Keratinocyte (primary cell): ENCODE measurements around the gene IRX4. TPM values are rescaled to one million over a fixed set of nuclear protein-coding genes. Genes with fewer than 3 reads are reported as not detected.

ENCODE experiments used
- DNase-seq: peaks from one replicate; pipeline ENCODE4 v3.0.0-alpha.2; 2011; ENCODE audit warnings: low read depth, missing footprints, low spot score
- FAIRE-seq: peaks from 2 replicates; lab custom pipeline; 2011; peaks lifted over from hg19 to GRCh38; lab: Jason Lieb, UNC
- H2AFZ ChIP-seq: 2 replicates; pipeline ENCODE4 v1.6.0; 2012; ENCODE audit warnings: low read length, control low read depth, inconsistent platforms; ENCODE audit not compliant: control insufficient read depth
- H3K27ac ChIP-seq: 2 replicates; pipeline ENCODE4 v1.5.1; 2011; ENCODE audit warnings: low read length; ENCODE audit not compliant: control insufficient read depth, insufficient read depth
- H3K27me3 ChIP-seq: 3 replicates; pipeline ENCODE4 v1.6.0; 2011; ENCODE audit warnings: low read length; ENCODE audit not compliant: control insufficient read depth, insufficient read depth; ENCODE audit errors: extremely low read depth
- H3K36me3 ChIP-seq, 2 experiments: 2 replicates in 1 of 2; 3 replicates in 1 of 2; pipeline ENCODE4 v1.5.1; 2011; ENCODE audit warnings: low read length in 2 of 2, mild to moderate bottlenecking in 1 of 2; ENCODE audit not compliant: control insufficient read depth in 2 of 2, insufficient read depth in 2 of 2; ENCODE audit errors: extremely low read depth in 1 of 2
- H3K4me1 ChIP-seq: 3 replicates; pipeline ENCODE4 v1.5.1; 2011; ENCODE audit warnings: low read length; ENCODE audit not compliant: control insufficient read depth, insufficient read depth; ENCODE audit errors: extremely low read depth
- H3K4me2 ChIP-seq: 3 replicates; pipeline ENCODE4 v1.6.0; 2011; ENCODE audit warnings: low read depth, low read length; ENCODE audit not compliant: control insufficient read depth, insufficient read depth; ENCODE audit errors: extremely low read depth
- H3K4me3 ChIP-seq, 3 experiments: fragments of 200-600 bp in 1 of 3; sonication (generic) in 1 of 3; 2 replicates in 2 of 3; 3 replicates in 1 of 3; pipeline ENCODE4 v1.5.1; 2011 to 2016; ENCODE audit warnings: low read length in 3 of 3, mild to moderate bottlenecking in 3 of 3, control low read depth in 2 of 3, inconsistent platforms in 1 of 3, low read depth in 1 of 3, mixed read lengths in 1 of 3, mixed run types in 1 of 3, moderate library complexity in 1 of 3; ENCODE audit not compliant: control insufficient read depth in 2 of 3, insufficient read depth in 2 of 3; ENCODE audit errors: extremely low read depth in 1 of 3
- H3K79me2 ChIP-seq: 2 replicates; pipeline ENCODE4 v1.6.0; 2012; ENCODE audit warnings: low read length; ENCODE audit not compliant: control insufficient read depth, insufficient read depth
- H3K9ac ChIP-seq: 3 replicates; pipeline ENCODE4 v1.6.0; 2011; ENCODE audit warnings: low read length; ENCODE audit not compliant: control insufficient read depth, insufficient read depth; ENCODE audit errors: extremely low read depth
- H3K9me1 ChIP-seq: 3 replicates; pipeline ENCODE4 v1.6.0; 2011; ENCODE audit warnings: low read length; ENCODE audit not compliant: control insufficient read depth, insufficient read depth; ENCODE audit errors: extremely low read depth
- H3K9me3 ChIP-seq: 2 replicates; pipeline ENCODE4 v1.5.1; 2012; ENCODE audit warnings: low read depth, low read length; ENCODE audit not compliant: control insufficient read depth
- H4K20me1 ChIP-seq: 3 replicates; pipeline ENCODE4 v1.6.0; 2011; ENCODE audit warnings: low read length; ENCODE audit not compliant: control insufficient read depth, insufficient read depth; ENCODE audit errors: extremely low read depth
- EZH2 ChIP-seq: IDR thresholded peaks from one replicate; pipeline ENCODE4 v1.6.1; 2012; ENCODE audit warnings: inconsistent platforms, mild to moderate bottlenecking, low read length, moderate library complexity
- dilution Hi-C: fragments of 300-500 bp; cut with MboI; formaldehyde crosslinking; loops from one replicate; pipeline ENCODE4 v1.7.0; 2020; ENCODE audit warnings: low sequenced_read_pairs; ENCODE audit not compliant: extremely low pct_ligation_motif_present
- polyA plus RNA-seq, 5 experiments: library from polyadenylated mRNA; depleted of rRNA in 3 of 5; stranded (reverse) in 3 of 5; stranded (forward) in 1 of 5; unstranded in 1 of 5; fragments of >200 nt; gene quantifications; 1 replicate in 1 of 5; 2 replicates in 3 of 5; 3 replicates in 1 of 5; pipeline versions ENCODE4 v1.2.1 to v1.2.3, GENCODE V29; 2011 to 2012; ENCODE audit warnings: missing spikeins in 2 of 5, low read depth in 1 of 5, low replicate concordance in 1 of 5
- TF ChIP-seq, protein P1 (sequence below), 3 experiments: IDR thresholded peaks in 1 of 3; conservative IDR thresholded peaks in 1 of 3; optimal IDR thresholded peaks in 1 of 3; 2 replicates in 2 of 3; 3 replicates in 1 of 3; pipeline versions ENCODE3 to v1.5.1; 2011; ENCODE audit warnings: low read length in 3 of 3, mild to moderate bottlenecking in 3 of 3, moderate library complexity in 2 of 3, control low read depth in 1 of 3, inconsistent platforms in 1 of 3; ENCODE audit not compliant: insufficient read depth in 2 of 3; ENCODE audit errors: extremely low read depth in 1 of 3

The IRX4 gene
- polyA plus RNA-seq, 1 donor (not counting 4 experiments of a cell fraction or from before 2014, with no cell fraction given), result 18.2 TPM

DNA sequence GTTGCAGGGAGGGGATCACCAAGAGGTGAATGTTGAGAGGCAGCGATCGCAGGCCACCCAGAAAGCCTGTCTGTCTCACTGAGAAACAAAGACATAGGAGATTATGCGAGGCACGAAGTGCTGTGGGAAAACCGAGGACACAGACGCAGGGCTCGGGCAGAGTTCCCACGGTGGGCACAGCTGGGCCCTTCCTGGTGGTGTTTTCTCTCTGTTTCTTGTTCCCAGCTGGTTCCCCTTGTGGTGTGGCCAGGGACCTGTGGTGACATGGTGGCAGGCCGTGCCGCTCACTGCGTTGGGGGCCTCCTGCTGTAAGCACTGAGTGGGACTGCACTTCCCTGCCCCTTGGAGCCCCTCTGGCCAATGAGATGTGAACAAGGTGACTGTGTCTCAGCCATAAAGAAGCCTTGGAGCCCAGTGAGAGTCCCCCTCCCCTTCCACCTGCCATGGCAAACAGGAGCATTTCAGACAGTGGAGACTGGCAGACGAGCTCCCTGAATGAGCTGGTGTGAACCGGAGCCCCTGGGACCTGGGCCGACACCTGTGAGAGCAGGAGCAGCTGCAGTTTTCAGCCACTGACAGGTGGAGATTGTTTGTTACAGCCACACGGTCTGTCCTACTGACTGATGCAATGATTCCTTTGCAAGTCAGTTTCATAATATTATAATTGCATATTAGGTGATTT is 13.2 kb upstream of the IRX4 start:
- Histone ChIP-seq H3K9ac (no peak overlapping the region), H3K9me1 (no peaks in the 10 kb centered on the region), H3K79me2 (no peaks in the 10 kb centered on the region), H3K4me1 (no peaks in the 10 kb centered on the region), H3K4me2 (no peak overlapping the region), H2AFZ (no peak overlapping the region), H4K20me1 (no peaks in the 10 kb centered on the region), H3K36me3 (no peaks in the 10 kb centered on the region), H3K9me3 (no peaks in the 10 kb centered on the region), H3K27me3 (peaks cover 3% of the 10 kb centered on the region), H3K27ac (no peak overlapping the region), H3K4me3 (no peak overlapping the region)
- TF ChIP-seq, protein P1, sequence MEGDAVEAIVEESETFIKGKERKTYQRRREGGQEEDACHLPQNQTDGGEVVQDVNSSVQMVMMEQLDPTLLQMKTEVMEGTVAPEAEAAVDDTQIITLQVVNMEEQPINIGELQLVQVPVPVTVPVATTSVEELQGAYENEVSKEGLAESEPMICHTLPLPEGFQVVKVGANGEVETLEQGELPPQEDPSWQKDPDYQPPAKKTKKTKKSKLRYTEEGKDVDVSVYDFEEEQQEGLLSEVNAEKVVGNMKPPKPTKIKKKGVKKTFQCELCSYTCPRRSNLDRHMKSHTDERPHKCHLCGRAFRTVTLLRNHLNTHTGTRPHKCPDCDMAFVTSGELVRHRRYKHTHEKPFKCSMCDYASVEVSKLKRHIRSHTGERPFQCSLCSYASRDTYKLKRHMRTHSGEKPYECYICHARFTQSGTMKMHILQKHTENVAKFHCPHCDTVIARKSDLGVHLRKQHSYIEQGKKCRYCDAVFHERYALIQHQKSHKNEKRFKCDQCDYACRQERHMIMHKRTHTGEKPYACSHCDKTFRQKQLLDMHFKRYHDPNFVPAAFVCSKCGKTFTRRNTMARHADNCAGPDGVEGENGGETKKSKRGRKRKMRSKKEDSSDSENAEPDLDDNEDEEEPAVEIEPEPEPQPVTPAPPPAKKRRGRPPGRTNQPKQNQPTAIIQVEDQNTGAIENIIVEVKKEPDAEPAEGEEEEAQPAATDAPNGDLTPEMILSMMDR (optimal IDR thresholded peaks at IDR 0.05 in 1 of 3, IDR thresholded peaks at IDR 0.05 in 1 of 3, conservative IDR thresholded peaks at IDR 0.05 in 1 of 3; ENCODE audit: extremely low read depth in 1 of 3, insufficient read depth in 2 of 3, low read length in 3 of 3), result no peak
- TF ChIP-seq EZH2, result no peak
- dilution Hi-C loops, result no loop called here
- DNase-seq (no peak), FAIRE-seq (no peak)

DNA sequence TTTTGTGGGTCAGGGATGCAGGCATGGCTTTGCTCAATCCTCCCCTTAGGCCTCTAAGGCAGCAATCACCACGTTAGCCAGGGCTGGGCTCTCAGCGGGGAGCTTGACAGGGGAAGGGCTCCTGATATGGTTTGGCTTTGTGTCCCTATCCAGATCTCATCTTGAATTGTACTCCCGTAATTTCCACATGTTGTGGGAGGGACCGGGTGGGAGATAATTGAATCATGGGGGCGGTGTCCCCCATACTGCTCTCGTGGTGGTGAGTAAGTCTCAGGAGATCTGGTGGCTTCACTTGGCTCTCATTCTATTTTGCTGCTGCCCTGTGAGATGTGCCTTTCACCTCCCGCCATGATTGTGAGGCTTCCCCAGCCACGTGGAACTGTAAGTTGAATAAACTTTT is 11.5 kb upstream of the IRX4 start:
- no peaks in the 10 kb centered on the region for H3K9me1 ChIP-seq
- no peak overlapping the region for H3K4me2 ChIP-seq
- no peaks in the 10 kb centered on the region for H3K36me3 ChIP-seq
- no peak overlapping the region for H3K27ac ChIP-seq
- peaks cover 7% of the 10 kb centered on the region for H3K4me1 ChIP-seq
- H3K79me2 ChIP-seq, result no peaks in the 10 kb centered on the region
- DNase-seq, result no peak
- FAIRE-seq, result no peak
- no peaks in the 10 kb centered on the region for H3K9me3 ChIP-seq
- H3K4me3 ChIP-seq, result no peak overlapping the region
- H3K27me3 ChIP-seq, result peaks cover 3% of the 10 kb centered on the region
- no peak overlapping the region for H3K9ac ChIP-seq
- TF ChIP-seq EZH2, result no peak
- TF ChIP-seq, protein P1 (optimal IDR thresholded peaks at IDR 0.05 in 1 of 3, IDR thresholded peaks at IDR 0.05 in 1 of 3, conservative IDR thresholded peaks at IDR 0.05 in 1 of 3; ENCODE audit: extremely low read depth in 1 of 3, insufficient read depth in 2 of 3, low read length in 3 of 3), result no peak
- H4K20me1 ChIP-seq, result no peaks in the 10 kb centered on the region
- H2AFZ ChIP-seq, result no peak overlapping the region
- dilution Hi-C loops, result no loop called here
